Breast epithelium (tissue), 3 donors: Measurements from ENCODE around the gene TMEM202.

Source experiments
- POLR2AphosphoS5 ChIP-seq, 3 donors: sonication (generic); formaldehyde crosslinking; IDR thresholded peaks; one replicate each; pipeline ENCODE4 v1.6.1; 2017; ENCODE audit warnings: antibody characterized with exemption in 3 of 3
- TF ChIP-seq, protein P1 (sequence below), 3 donors: fragments of 450-650 bp; IDR thresholded peaks; one replicate each; pipeline ENCODE4 v1.5.1; 2016 to 2017; ENCODE audit warnings: antibody characterized with exemption in 3 of 3, mild to moderate bottlenecking in 3 of 3, moderate library complexity in 3 of 3

DNA sequence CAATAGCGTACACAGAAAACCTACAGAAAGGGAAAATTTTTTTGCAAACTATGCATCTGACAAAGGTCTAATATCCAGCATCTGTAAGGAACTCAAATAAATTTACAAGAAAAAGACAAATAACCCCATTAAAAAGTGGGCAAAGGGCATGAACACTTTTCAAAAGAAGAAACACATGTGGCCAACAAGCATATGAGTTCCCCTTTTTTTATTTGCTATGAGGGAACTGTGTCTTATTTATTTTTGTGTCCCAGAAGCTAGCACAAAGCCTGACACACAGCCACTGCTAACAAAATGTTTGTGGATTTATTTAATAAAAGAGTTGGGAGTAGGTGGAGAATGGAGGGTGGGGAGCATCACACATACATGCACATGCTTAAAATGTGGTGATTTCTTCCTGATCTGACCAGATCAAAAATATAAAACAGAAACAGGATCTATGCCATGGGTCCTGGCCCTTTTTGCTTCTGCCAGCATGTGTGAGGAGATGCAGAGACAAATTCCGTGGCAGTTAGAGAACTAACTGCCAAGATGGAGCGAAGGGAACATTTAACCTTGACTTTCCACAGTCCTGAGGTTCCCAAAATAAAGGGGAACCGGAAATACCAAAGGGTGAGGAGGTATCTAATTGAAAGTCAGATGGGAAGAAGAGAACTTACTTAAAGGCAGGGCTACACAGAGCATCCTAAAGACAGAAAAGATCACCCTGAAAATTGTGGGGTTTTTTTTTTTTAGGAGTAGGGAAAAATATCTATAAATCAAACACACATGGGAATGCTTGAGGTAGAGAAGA, at the start of gene TMEM202:
- TF ChIP-seq, protein P1, sequence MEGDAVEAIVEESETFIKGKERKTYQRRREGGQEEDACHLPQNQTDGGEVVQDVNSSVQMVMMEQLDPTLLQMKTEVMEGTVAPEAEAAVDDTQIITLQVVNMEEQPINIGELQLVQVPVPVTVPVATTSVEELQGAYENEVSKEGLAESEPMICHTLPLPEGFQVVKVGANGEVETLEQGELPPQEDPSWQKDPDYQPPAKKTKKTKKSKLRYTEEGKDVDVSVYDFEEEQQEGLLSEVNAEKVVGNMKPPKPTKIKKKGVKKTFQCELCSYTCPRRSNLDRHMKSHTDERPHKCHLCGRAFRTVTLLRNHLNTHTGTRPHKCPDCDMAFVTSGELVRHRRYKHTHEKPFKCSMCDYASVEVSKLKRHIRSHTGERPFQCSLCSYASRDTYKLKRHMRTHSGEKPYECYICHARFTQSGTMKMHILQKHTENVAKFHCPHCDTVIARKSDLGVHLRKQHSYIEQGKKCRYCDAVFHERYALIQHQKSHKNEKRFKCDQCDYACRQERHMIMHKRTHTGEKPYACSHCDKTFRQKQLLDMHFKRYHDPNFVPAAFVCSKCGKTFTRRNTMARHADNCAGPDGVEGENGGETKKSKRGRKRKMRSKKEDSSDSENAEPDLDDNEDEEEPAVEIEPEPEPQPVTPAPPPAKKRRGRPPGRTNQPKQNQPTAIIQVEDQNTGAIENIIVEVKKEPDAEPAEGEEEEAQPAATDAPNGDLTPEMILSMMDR (IDR thresholded peaks at IDR 0.05): no peak
- no peak for TF ChIP-seq POLR2AphosphoS5 (IDR thresholded peaks at IDR 0.05)
